Activated effector memory CD4-positive, alpha-beta T cell treated with anti-CD3 and anti-CD28 coated beads, Interleukin-2, amount 50 U/mL, for 16 hours (primary cell): ENCODE measurements around the gene TPRG1.
A peak's percentile ranks its signal among the peaks of the same experiment; 100 is the strongest.
"Not testable (repeated sequence)": the region's sequence is repeated elsewhere in the genome, so short reads cannot be mapped to it uniquely, and the experiment has no call there.

Experiments
- DNase-seq: peaks from one replicate; pipeline ENCODE4 v3.0.0-alpha.2; 2020

Gene TPRG1

DNA sequence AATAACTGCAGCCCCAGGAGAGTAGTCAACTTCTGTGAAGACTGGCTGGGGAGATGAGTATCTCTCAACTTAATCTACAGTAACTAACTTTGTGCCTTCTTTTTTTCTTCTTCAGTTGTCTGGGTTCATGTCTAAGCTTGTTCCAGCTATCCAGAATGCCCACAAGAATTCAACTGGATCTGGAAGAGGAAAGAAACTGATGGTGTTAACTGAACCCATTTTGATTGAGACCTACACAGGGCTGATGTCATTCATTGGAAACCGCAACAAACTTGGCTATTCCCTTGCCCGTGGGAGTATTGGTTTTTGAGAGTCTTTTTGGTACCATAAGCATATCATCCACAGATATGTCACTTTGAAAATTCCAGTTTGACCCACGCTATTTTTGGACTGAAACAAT lies 148.7 kb downstream of the TPRG1 start:
- DNase-seq: no peak

DNA sequence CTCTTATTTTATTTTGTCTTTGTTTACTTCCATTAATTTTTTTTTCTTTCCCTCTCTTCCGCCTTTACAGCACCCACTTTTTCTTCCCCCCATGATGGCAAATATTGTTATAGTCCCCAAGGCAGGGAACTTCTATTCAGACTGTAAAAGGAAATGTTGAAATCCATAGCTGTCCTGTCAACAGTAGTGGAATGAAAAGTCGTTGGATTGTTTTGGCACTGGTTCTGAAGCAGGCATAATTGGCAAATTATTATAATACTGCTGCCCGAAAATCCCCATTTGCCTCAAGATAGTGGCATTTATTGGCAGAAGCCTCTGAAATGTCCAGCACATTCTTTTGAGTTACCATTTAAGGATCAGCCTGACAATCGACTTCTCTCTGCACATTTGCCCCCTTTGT lies 150.6 kb downstream of the TPRG1 start:
- DNase-seq: no peak

DNA sequence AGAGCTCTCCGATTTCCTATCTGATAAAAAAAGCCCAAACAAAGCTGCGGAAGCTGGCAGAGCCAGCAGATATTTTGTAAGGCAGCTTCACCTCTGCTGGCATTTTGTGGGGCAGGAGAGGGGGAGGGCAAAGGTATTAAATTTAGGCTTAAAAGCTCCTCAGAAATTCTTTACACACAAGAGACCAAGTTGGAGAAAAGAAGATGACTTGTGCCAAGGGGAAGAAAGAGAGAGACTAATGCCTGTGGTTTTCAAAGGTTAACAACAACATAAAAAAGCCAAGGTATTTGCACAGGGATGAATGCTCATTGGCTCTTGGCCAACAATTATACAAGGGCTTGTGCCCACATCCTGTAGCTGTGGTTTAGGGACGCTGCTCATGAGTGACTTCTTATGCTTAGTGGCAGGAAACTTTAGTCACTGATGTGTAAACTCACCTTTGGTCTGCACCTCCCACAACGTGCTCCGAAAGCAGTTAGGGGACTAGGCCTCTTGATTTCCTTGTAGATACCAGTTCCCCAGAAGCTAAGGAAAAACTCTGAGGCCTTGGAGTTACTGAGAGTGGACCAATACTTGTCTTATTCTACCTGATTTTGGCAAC lies 152.9 kb downstream of the TPRG1 start:
- peak; percentile 91 for DNase-seq

DNA sequence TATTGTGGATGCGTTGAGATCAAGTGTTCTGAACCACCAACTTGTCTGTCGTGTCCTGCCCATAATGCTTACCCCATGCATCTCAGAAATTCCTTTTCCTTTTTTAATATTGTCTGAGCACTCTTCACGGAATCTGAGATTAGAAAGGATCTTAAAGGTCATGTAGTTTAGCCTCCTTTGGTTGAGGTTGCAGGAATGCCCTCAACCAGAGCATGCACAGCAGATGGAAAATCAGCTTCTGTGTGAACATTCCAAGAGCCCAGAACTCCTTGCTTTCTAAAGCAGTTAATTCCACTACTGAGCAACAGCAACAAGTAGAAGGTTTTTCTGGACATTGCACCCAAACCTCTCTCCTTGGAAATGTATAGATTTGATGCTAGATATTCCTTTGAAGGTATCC lies 153.7 kb downstream of the TPRG1 start:
- no peak for DNase-seq

DNA sequence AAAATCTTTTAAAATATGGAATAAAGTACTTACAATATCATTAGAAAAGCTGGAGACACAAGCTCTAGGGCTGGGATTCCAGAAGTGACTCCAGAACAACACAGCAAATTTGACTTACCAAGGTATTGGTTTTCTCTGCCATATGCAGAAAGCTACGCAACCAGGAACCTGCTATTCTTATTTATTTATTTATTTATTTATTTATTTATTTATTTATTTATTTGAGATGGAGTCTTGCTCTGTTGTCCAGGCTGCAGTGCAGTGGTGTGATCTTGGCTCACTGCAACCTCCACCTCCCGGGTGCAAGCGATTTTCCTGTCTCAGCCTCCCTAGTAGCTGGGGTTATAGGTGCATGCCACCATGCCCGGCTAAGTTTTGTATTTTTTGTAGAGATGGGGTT lies 157.9 kb downstream of the TPRG1 start:
- not testable (repeated sequence) for DNase-seq

DNA sequence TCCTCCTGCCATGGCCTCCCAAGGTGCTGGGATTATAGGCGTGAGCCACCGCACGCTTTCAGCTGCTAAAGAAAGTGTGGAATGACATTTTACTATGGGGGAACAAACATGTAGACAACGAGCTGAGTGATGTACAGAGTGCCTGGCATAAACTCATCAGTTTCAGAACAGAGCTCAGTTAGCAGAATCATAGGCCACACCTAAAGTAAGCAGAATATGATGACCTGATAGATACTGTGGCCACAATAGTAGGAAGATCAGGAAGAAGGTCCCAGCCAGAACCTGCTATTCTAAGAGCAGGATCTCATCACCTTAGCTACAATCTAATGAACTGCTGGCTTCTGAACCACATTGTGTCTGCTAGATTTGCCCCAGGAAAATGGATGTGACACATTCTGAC lies 158.3 kb downstream of the TPRG1 start:
- no peak for DNase-seq

DNA sequence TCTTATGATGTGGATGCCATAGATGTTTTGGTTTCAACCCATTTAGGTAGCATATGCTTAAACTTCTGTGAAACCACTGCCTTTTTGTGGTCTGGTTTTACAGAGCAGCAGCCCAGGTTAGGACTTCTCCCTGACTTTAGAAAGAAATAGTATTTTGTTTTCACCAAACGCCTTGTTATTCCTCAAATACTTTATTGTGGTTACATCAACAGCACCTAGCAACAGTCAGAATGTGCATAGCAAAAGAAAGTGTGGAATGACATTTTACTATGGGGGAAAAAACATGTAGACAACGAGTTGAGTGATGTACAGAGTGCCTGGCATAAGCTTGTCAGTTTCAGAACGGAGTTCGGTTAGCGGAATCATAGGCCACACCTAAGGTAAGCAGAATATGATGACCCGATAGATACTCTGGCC lies 159.2 kb downstream of the TPRG1 start:
- DNase-seq: no peak

DNA sequence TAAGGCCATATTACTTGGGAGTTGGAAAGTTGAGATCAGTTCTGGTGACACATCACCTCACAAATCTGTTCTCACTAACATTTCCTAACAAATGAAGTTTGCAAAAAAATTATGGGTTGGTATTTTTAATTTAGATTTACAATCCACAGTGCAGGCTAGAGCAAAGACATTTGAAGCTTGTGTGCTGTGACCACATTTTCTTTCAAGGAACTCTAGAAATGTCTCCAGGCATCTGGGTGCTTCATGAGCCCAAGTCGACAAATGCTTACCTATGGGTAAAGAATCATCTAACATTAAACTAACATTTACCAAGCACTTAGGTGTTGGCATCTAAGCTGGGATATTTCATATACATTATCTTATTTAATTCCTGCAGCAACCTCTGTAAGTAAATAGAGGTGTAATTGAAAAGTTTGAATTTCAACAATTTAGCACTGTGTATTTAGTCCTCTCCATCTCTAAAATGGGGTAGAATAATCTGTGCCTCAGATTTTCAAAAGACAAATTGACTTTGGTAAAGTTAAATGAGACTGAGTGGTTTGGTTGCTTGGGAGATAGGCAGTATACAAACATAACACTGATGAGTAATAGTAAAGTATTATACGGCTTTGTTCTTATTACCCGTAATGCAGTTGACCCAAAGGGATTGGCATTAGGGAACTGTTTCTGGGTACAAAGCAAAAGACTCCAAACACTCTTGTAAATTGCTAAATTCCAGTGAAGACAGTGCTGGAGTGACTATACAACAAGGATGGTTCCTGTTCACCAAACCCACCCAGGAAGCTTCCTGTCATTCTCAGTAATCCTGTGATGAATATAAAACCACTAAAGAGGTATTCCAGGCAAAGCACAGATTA lies 162.5 kb downstream of the TPRG1 start:
- no peak for DNase-seq

DNA sequence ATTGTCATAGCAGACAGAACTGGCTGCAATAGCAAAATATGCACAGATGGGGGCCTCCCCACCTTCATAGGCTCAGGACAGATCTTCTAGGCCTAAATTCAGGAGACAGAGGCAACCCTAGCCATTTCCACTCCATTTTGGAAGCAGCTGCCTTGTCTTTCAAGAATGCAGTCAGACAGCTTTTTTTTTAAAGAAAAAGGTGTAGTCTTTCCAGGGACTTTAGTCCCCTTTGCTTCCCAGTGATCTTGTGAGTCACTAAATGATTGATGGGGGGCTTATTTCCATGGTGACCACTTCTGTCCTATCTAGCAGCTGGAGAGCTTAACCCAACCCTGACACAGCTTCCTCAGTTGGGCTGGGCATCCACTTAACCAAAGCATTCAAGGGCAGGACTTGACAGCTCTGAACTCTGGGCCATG lies 165.9 kb downstream of the TPRG1 start:
- no peak for DNase-seq

DNA sequence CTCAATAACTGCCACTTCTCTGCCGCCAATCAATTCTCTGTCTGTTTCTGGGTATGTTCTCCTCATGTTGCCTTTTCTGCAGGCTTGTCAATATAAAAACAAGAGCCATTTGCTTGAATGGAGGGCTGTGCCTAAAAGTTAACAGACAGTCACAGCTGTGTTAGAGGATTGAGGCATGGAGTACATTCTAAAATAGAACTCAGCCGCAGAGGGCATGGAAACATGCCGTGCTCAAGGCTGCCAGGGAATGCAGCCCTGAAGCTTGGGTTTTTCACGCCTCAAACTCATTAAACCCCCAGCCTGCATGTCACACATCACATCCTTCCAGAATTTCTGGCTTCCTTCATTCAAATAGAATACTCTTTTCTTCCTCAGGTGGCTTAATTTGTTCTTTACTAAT lies 166.6 kb downstream of the TPRG1 start:
- DNase-seq: no peak

DNA sequence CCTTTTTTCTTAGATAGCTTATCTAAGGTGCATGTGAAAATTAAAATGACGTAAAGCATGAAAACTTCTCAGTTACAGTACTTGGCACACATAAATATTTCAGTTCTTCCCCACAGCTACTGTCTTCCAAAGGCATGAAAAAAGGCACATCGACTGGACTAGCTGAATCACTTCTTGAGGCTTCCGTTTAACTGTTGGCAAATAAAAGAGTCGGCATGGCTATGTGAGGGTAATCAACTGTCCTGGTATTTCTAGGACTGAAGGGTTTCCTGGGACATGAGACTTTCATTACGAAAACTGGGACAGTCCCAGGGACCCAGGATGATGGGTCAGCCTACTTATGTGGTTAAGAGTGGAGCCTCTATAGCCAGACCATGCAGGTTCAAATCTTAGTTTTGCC lies 168.2 kb downstream of the TPRG1 start:
- no peak for DNase-seq

DNA sequence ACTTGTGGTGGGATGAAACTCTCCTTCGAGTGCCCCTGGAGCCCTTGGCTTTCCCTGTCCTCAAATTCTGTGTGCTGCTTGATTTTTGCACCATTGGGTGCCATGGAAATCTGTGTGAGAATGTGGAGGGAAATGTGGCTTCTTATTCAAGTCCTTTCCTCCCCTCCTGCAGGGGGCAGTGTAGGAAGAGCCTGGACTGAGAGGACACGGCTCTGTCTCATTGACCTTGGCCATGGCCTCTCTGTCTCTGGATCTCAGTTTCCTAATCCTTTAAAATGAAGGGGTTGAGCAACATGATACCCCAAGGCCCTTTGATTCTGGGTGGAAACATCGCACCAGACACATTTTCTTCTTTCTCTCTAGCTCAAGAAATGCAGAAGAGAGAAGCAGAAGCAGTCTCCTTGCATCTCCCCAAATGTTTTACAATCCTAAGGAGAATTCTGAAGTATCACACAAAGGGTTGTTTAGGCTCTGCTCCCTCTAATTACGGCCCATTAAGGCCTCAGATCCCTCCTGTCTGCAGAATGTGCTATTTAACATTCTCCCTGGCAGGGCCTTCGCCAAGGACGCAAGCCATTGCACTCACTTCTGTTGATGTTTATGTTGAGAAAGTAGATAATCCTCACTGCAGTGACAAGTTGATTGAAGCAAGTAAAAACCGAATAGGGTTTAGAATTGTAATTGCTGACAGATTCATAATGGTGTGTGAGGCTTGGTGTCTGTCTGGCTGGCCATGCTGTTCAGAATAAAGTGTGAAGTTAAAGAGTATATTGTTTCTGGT lies 169.1 kb downstream of the TPRG1 start:
- no peak for DNase-seq

DNA sequence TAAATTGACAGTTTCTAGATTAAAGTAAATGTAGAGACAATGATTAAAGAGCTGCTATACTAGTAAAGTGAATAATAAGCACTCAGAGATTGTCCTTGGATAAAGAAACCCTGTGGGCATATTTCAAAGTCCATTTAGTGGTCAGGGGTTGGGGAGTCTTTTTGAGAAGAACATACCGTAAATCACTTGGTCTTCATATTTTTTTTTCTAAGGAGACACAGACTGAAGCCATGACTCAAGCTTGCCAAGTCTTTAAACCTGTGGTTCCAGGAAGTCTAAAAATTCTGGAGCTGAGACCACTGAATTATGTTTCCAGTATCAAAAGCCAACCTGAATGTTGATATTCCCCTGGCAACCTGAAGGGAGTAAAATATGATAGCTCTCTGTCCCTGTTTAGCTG lies 171.0 kb downstream of the TPRG1 start:
- DNase-seq: no peak

DNA sequence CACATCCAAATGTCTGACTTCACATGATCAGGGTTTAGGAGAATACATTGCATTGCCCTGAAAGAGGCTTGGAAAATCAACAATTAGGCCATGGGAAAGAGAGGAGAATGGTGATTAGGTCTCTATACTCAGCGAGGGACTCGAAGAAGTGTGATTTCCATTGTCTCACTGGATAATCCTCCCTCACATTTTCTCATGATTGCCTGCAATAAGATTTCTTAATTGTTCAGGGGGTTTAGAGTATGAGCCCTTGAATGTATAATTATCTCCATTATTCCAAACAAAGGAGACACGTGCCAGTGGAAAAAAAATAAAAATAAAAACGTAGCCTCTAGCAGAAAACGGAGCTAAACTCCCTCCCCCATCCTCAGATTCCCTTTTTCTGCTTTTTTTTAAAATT lies 173.2 kb downstream of the TPRG1 start:
- DNase-seq: no peak

DNA sequence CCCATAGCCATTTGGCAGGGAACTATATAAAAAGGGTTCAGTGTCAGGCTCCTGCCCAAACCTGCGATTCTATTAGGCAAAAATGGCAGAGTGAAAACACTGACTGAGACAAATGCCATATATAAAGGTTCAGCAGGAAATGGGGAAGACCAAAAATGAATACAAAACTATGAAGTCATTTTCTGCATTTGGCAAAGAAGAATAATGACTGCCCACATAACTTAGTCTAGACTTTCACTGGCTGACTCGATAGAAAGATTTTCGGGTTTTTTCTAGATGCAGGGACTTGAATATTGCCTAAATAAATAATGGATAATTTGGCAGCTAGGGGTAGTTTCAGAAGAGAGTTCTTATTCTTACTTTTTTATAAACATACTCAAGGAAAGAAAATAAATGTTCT lies 178.0 kb downstream of the TPRG1 start:
- DNase-seq: no peak

DNA sequence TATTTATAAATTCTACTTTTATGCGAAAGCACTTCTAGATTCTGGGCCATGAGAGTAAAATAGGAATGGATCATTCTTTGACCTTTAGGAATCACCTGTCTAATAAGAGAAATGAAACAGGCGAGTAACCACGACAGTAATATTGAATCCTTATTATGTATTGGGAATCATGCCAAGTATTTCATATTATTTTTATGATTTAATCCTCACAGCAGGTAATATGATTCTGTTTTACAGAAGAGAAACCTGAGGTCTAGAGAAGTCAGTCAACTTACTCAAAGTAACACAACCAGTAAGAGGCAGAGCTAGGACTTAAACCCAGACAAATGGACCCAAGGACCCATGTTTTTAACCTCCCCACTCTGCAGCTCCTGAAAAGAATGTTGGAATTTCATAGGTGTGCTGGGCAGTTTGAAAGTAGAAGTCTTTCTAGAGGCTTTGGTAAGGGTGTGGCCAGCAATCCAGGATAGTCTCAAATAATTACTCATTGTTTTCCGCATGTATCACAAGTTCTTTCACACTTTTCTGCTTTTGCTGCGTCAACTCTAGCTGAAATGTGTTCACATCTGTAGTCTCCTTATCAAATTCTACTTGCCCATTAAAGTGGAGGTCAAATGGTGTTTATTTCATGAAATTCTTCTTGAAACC lies 181.7 kb downstream of the TPRG1 start:
- DNase-seq: no peak

DNA sequence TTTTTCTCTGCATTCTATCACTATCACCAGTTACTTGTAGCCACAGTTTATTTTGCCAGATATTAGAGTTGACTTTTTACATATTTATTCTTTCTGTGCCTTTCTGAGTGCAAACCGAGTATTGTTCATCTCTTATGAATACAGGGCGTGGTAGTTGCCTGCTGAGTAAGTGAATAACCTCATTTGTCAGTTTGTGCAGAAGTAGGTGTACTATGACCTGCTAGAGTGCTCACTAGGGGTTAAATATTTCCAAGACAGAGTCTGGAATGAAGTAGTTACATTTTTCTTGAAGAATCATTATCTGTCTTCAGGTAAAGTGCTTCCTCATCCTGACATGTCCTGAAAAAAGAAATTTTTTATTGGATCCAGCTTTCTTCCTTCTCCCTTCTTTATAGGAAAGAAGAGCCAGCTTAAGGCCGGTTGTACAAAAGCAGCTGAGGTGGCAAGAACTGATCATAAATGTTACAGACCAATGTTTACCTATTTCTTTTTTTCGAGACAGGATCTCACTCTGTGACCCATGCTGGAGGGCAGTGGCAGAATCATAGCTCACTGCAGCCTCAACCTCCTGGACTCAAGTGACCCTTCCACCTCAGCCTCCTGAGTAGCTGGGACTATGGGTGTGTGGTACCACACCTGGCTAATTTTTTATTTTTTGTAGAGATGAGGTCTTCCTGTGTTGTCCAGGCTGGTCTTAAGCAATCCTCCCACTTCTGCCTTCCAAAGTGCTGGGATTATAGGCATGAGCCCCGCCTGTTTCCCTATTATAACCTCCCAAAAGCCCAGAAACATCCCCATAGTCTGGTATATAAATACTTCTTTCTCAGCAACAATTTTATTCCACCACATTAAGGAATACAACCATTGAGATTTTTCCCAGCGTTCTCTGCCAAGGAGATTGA lies 182.5 kb downstream of the TPRG1 start:
- DNase-seq: no peak

DNA sequence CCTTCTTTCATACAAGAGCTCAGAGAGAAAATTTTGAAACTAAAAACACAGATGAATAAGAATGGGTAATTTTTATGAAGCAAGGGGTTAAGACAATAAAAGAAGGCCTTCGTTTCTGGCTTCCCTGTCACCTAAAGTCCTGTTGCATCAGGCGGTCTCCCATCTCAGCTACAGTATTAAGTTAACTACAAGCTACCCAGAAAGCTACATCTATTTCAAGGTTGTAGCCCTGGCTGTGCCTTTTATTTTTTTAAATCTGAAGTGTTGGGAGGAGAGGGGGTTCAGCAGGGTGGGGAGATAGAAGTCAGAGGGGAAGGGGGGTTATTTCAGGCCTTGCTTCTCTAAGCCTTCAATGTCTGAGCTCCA lies 183.3 kb downstream of the TPRG1 start:
- no peak for DNase-seq

DNA sequence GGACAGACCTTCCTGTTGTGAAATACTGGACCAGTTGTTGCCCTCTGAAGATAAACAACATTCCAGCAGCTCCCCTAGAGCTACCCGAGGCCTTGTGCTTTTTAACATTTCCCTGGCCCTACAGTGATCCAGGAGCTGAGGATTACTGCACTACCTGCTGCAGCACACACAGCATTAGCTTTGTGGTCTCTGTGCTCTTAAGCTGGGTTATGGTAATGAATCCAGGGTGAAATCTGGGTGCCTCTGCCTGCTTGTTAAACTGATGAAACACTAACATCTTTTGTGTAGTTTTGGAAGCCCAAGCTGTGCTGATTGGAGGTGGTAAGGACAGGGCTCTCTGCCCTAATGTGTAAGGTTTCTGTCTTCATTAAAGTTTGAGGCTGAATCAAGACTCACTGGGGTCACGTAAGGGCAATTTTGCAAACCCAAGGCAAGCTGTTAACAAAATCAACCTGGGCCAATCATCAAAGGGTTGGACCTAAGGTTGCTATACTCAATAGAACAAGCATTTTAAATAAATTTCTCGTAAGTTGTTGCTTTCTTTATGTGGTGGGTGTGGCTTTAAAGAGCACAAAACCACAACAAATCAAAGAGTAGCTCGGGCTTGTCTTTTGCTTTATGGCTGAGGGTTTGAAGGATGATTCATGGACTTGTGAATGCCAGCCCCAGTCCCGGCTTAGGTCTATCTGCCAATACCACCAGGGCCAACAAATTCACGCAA lies 183.9 kb downstream of the TPRG1 start:
- peak; percentile 71 for DNase-seq

DNA sequence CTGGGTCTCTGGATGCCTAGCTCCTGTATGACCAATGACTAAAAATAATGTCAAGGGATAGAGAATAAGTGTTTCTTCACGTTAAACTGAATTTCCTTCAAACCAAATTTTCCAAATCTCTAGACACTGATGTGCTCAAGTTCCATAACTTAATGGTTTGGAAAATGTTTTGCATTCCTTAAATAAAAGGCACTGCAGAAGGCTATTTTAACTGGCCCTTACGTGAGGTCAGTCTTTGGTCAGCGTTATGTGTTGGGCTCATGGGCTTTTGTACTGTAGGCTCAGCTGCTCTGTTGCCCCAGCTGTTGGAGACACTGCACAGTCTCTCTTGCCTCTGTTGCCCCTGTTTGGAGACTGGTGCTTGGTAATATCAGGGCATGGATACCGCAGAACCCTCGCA lies 188.5 kb downstream of the TPRG1 start:
- no peak for DNase-seq

DNA sequence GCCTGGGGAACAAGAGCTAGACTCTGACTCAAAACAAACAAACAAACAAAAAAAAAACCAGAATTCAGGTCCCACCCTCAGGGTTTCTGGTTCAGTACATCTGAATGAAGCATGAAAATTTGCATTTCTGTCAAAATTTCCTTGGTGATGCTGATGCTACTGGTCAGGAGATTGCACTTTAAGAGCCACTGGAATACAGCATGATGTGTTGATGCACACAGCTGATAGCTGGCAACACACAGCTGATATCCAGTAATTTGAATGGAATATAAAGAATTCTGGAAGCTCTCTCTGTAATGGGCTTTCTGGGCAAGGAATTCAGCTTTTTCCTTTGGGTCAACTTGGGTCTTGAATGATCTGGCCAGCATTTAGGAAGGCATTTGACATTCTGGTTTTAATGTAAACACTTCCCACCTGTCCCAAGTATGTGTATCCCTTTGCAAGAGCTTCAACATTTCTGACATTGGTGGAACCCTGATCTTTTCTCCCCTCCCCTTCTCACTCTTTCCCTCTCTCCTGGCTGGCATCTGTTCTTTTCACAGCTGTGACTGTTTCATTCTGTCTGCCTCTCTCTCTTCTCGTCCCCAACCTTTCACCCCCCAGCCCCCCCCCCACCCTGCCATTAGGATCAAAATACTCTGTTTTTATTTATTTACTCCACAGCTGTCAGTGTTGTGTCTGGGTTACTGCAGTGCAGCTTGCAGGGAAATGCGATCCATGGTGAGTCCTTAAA lies 189.5 kb downstream of the TPRG1 start:
- DNase-seq: no peak
